Gastrocnemius medialis (tissue), 4 donors: ENCODE data around the gene NAV3. TPM values are rescaled to one million over a fixed set of nuclear protein-coding genes. Genes with fewer than 3 reads are reported as not detected.

Source experiments
- ATAC-seq, 2 donors: fragments of 150-250 bp; one replicate each; pipeline ENCODE4 v1.9.1; 2016
- DNase-seq, 2 donors: peaks; one replicate each; pipeline ENCODE4 v3.0.0-alpha.2; 2019
- H3K27ac ChIP-seq, 4 donors: fragments of 200-600 bp; sonication (generic); 1 replicate in 1 of 4; 2 replicates in 3 of 4; pipeline ENCODE4 v1.5.1; 2016 to 2018; ENCODE audit warnings: mild to moderate bottlenecking in 2 of 4, moderate library complexity in 1 of 4
- H3K27me3 ChIP-seq, 3 donors: fragments of 200-600 bp; sonication (generic) in 2 of 3; 1 replicate in 1 of 3; 2 replicates in 2 of 3; pipeline versions ENCODE4 v1.5.1 to v1.6.0; 2016 to 2019; ENCODE audit warnings: mild to moderate bottlenecking in 1 of 3, moderate library complexity in 1 of 3
- H3K36me3 ChIP-seq, 2 donors: fragments of 200-600 bp; sonication (generic) in 1 of 2; one replicate each; pipeline ENCODE4 v1.5.1; 2017 to 2018
- H3K4me1 ChIP-seq, 2 donors: fragments of 200-600 bp; sonication (generic) in 1 of 2; one replicate each; pipeline ENCODE4 v1.5.1; 2016 to 2017; ENCODE audit warnings: mild to moderate bottlenecking in 2 of 2
- H3K4me3 ChIP-seq, 4 donors: fragments of 200-600 bp; sonication (generic) in 3 of 4; 1 replicate in 1 of 4; 2 replicates in 3 of 4; pipeline ENCODE4 v1.5.1; 2016 to 2019; ENCODE audit warnings: mild to moderate bottlenecking in 2 of 4
- H3K9me3 ChIP-seq, 3 donors: fragments of 200-600 bp; sonication (generic) in 2 of 3; 1 replicate in 1 of 3; 2 replicates in 2 of 3; pipeline ENCODE4 v1.5.1; 2016 to 2019
- CTCF ChIP-seq, 5 experiments: fragments of 450-650 bp in 3 of 5; fragments of 200-600 bp in 2 of 5; sonication (generic) in 2 of 5; IDR thresholded peaks in 4 of 5; conservative IDR thresholded peaks in 1 of 5; 1 replicate in 4 of 5; 2 replicates in 1 of 5; pipeline ENCODE4 v1.5.1; 2016 to 2019; ENCODE audit warnings: antibody characterized with exemption in 5 of 5, mild to moderate bottlenecking in 3 of 5, moderate library complexity in 3 of 5
- POLR2A ChIP-seq, 2 donors: fragments of 450-650 bp; IDR thresholded peaks; one replicate each; pipeline ENCODE4 v1.6.1; 2017; ENCODE audit warnings: antibody characterized with exemption in 2 of 2, mild to moderate bottlenecking in 2 of 2, moderate library complexity in 2 of 2
- in situ Hi-C, 4 donors: fragments of 200-750 bp; cut with MboI; loops; one replicate each; pipeline versions ENCODE4 v1.15.0 to v1.8.0; 2017; ENCODE audit warnings: low sequenced_read_pairs in 4 of 4
- intact Hi-C: fragments of 100-400 bp; cut with DNase I; formaldehyde crosslinking; loops from one replicate; pipeline ENCODE4 v1.15.1; 2023; ENCODE audit warnings: low total_unique reads
- total RNA-seq, 4 donors: library from RNA; depleted of rRNA; stranded (reverse); fragments of >200 nt; gene quantifications; one replicate each; pipeline versions ENCODE4 v1.1.0 to v1.2.3, GENCODE V29; 2016

NAV3 gene
- total RNA-seq, 4 donors from 2014 or later = 0.87 to 2.5 (median 2.0) TPM

GRCh38 chr12:78120866-78121560 is 290.3 kb downstream of the NAV3 start:
- intact Hi-C loops = no loop called here
- DNase-seq (no peak), ATAC-seq (no peak)
- H3K36me3 ChIP-seq = no peaks in the 10 kb centered on the region
- in situ Hi-C loops = no loop called here
- no peak overlapping the region for H3K4me3 ChIP-seq
- no peaks in the 10 kb centered on the region for H3K9me3 ChIP-seq
- no peaks in the 10 kb centered on the region for H3K4me1 ChIP-seq
- no peaks in the 10 kb centered on the region for H3K27me3 ChIP-seq
- no peak overlapping the region for H3K27ac ChIP-seq
- TF ChIP-seq CTCF (IDR thresholded peaks at IDR 0.05 in 4 of 5, conservative IDR thresholded peaks at IDR 0.05 in 1 of 5) (no peak), POLR2A (IDR thresholded peaks at IDR 0.05) (no peak)

GRCh38 chr12:78121969-78122610 is 291.4 kb downstream of the NAV3 start:
- H3K4me3 ChIP-seq = no peak overlapping the region
- no peak for DNase-seq
- TF ChIP-seq POLR2A (IDR thresholded peaks at IDR 0.05) = no peak
- no peak for TF ChIP-seq CTCF (IDR thresholded peaks at IDR 0.05 in 4 of 5, conservative IDR thresholded peaks at IDR 0.05 in 1 of 5)
- no peaks in the 10 kb centered on the region for H3K9me3 ChIP-seq
- intact Hi-C loops = no loop called here
- in situ Hi-C loops = no loop called here
- no peak for ATAC-seq
- H3K36me3 ChIP-seq = no peaks in the 10 kb centered on the region
- H3K27ac ChIP-seq = no peak overlapping the region
- no peaks in the 10 kb centered on the region for H3K27me3 ChIP-seq
- H3K4me1 ChIP-seq = no peaks in the 10 kb centered on the region

DNA sequence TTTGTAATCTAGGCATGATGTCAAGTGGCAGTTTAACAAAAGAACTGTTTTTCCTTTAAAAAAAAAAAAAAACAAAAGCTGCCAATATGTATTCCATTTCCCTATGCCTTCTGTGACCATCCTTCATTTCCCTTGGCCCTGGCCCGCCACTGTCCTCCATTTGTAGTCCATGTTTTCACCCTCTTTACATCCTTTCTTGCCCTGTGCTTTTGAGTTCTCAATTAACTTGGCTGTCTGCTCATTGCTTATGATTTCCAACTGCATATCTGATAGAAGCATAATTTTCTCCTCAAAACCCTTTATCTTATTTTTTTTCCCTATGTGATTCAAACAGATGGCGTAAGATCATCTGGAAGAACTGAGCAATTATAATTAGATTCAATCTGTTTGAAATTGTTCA is 297.5 kb downstream of the NAV3 start:
- Histone ChIP-seq H3K9me3 (no peaks in the 10 kb centered on the region), H3K36me3 (no peaks in the 10 kb centered on the region), H3K4me1 (no peaks in the 10 kb centered on the region), H3K27me3 (no peaks in the 10 kb centered on the region), H3K27ac (no peak overlapping the region), H3K4me3 (no peak overlapping the region)
- DNase-seq (no peak), ATAC-seq (no peak)
- TF ChIP-seq POLR2A (IDR thresholded peaks at IDR 0.05) = no peak
- no peak for TF ChIP-seq CTCF (IDR thresholded peaks at IDR 0.05 in 4 of 5, conservative IDR thresholded peaks at IDR 0.05 in 1 of 5)
- intact Hi-C loops = no loop called here
- in situ Hi-C loops = no loop called here

DNA sequence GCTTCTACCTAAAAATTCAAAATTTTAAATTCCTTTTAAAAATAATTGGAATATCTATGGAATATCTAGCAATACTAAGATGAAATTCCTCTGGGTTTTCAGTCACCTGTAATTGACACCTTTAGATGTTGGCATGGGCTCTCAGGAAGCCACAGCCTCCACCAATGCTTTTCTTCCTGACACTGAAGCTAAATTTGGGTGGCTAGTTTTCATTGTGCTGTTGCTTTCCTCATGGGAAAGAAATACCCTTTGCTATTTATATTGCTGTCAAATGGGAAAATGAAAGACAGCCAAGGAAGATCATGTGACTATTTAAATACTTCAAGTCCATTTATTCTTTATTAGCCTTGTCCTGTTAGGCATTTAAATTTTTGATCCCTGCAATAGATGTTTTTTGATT is 313.0 kb downstream of the NAV3 start:
- in situ Hi-C loops = no loop called here
- H3K4me1 ChIP-seq = no peaks in the 10 kb centered on the region
- TF ChIP-seq CTCF (IDR thresholded peaks at IDR 0.05 in 4 of 5, conservative IDR thresholded peaks at IDR 0.05 in 1 of 5) (no peak), POLR2A (IDR thresholded peaks at IDR 0.05) (no peak)
- no peaks in the 10 kb centered on the region for H3K27me3 ChIP-seq
- intact Hi-C loops = no loop called here
- H3K27ac ChIP-seq = no peak overlapping the region
- DNase-seq (no peak), ATAC-seq (no peak)
- no peaks in the 10 kb centered on the region for H3K9me3 ChIP-seq
- no peak overlapping the region for H3K4me3 ChIP-seq
- no peaks in the 10 kb centered on the region for H3K36me3 ChIP-seq
